SU-DHL-6 (cell line): ENCODE measurements around the gene OTOA.
A peak's percentile ranks its signal among the peaks of the same experiment; 100 is the strongest.
"Not testable (repeated sequence)": the region's sequence is repeated elsewhere in the genome, so short reads cannot be mapped to it uniquely, and the experiment has no call there.

Experiments used
- H2AFZ ChIP-seq: fragments of 200-600 bp; sonication (generic); 2 replicates; pipeline ENCODE4 v1.6.1; 2014; ENCODE audit warnings: low read depth, mild to moderate bottlenecking, moderate library complexity, mixed read lengths, antibody characterized with exemption, low read length; ENCODE audit not compliant: severe bottlenecking
- H3F3A ChIP-seq: fragments of 200-600 bp; shearing (Covaris generic); 2 replicates; pipeline ENCODE4 v1.6.0; 2016; ENCODE audit warnings: antibody characterized with exemption, mild to moderate bottlenecking; ENCODE audit not compliant: insufficient read depth
- H3K27ac ChIP-seq: fragments of 200-600 bp; sonication (generic); 2 replicates; pipeline ENCODE4 v1.5.1; 2016; ENCODE audit warnings: low read depth, mild to moderate bottlenecking, low read length, moderate library complexity, mixed read lengths
- H3K27me3 ChIP-seq: fragments of 200-600 bp; sonication (generic), shearing (Covaris generic); 2 replicates; pipeline ENCODE4 v1.6.0; 2014; ENCODE audit warnings: mild to moderate bottlenecking, low read length
- H3K36me3 ChIP-seq: fragments of 200-600 bp; sonication (generic); 2 replicates; pipeline ENCODE4 v1.6.1; 2014; ENCODE audit warnings: mild to moderate bottlenecking, low read length, mixed read lengths
- H3K4me2 ChIP-seq: fragments of 300-600, 200-600 bp; shearing (Covaris generic), sonication (generic); 2 replicates; pipeline ENCODE4 v1.6.0; 2014; ENCODE audit warnings: low read length, low read depth, mild to moderate bottlenecking; ENCODE audit not compliant: poor library complexity, severe bottlenecking
- H3K4me3 ChIP-seq: fragments of 200-600 bp; sonication (generic); 2 replicates; pipeline ENCODE4 v1.5.1; 2014; ENCODE audit warnings: antibody characterized with exemption, low read length, mild to moderate bottlenecking, mixed read lengths; ENCODE audit not compliant: insufficient read depth, poor library complexity, severe bottlenecking
- H3K79me2 ChIP-seq: fragments of 200-600 bp; sonication (generic); 2 replicates; pipeline ENCODE4 v1.6.1; 2014; ENCODE audit warnings: mild to moderate bottlenecking, low read length, moderate library complexity; ENCODE audit not compliant: insufficient read depth
- H3K9ac ChIP-seq: fragments of 200-600 bp; sonication (generic); 2 replicates; pipeline ENCODE4 v1.7.0; 2014; ENCODE audit warnings: mild to moderate bottlenecking, low read length
- H3K9me2 ChIP-seq: fragments of 200-600 bp; sonication (generic); replicated peaks from 2 replicates; pipeline ENCODE4 v1.6.1; 2014; ENCODE audit warnings: low read length; ENCODE audit not compliant: insufficient read depth
- H3K9me3 ChIP-seq: fragments of 200-600 bp; sonication (generic); 2 replicates; pipeline ENCODE4 v1.6.1; 2014; ENCODE audit warnings: low read length, mixed read lengths; ENCODE audit not compliant: insufficient read depth
- H4K20me1 ChIP-seq: fragments of 200-600 bp; sonication (generic); 2 replicates; pipeline ENCODE4 v1.6.1; 2014; ENCODE audit warnings: low read depth, mild to moderate bottlenecking, antibody characterized with exemption, low read length, moderate library complexity, mixed read lengths
- EZH2phosphoT487 ChIP-seq: fragments of 200-600 bp; sonication (generic), shearing (Covaris generic); conservative IDR thresholded peaks from 2 replicates; pipeline ENCODE4 v1.6.1; 2018; ENCODE audit warnings: mild to moderate bottlenecking, antibody characterized with exemption, low read length, moderate library complexity, mixed read lengths
- TF ChIP-seq, protein P1 (sequence below): fragments of 200-600 bp; sonication (generic); IDR thresholded peaks from one replicate; pipeline ENCODE4 v1.5.1; 2017; ENCODE audit warnings: antibody characterized with exemption, mild to moderate bottlenecking, low read length, moderate library complexity; ENCODE audit not compliant: insufficient read depth, poor library complexity, severe bottlenecking

The OTOA gene

DNA sequence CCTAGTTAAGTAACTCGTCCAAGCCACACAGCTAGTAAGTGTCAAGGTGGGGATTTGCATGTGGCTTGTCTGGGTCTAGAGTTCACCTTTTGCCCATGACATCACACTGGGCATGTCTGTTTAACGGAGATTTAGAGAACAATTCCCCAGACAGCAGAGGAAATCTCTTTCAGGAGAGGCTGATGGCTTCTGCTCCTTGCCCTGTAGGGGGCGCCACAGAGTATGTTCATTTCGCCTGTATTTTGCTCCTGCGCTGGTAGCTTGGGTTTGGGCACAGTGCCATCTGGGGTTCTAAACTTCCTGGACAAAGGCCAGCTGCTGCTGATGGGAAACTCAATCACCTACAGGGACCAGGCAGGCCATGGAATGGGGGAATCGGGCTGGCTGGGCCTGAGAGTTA, 20.4 kb downstream of the OTOA start:
- H3K27me3 ChIP-seq, result no peaks in the 10 kb centered on the region
- H3K36me3 ChIP-seq, result no peaks in the 10 kb centered on the region
- no peaks in the 10 kb centered on the region for H4K20me1 ChIP-seq
- H3K4me2 ChIP-seq, result no peak overlapping the region
- no peak overlapping the region for H3K4me3 ChIP-seq
- no peaks in the 10 kb centered on the region for H3K9me2 ChIP-seq
- H3K79me2 ChIP-seq, result no peaks in the 10 kb centered on the region
- no peak for TF ChIP-seq EZH2phosphoT487
- TF ChIP-seq, protein P1, sequence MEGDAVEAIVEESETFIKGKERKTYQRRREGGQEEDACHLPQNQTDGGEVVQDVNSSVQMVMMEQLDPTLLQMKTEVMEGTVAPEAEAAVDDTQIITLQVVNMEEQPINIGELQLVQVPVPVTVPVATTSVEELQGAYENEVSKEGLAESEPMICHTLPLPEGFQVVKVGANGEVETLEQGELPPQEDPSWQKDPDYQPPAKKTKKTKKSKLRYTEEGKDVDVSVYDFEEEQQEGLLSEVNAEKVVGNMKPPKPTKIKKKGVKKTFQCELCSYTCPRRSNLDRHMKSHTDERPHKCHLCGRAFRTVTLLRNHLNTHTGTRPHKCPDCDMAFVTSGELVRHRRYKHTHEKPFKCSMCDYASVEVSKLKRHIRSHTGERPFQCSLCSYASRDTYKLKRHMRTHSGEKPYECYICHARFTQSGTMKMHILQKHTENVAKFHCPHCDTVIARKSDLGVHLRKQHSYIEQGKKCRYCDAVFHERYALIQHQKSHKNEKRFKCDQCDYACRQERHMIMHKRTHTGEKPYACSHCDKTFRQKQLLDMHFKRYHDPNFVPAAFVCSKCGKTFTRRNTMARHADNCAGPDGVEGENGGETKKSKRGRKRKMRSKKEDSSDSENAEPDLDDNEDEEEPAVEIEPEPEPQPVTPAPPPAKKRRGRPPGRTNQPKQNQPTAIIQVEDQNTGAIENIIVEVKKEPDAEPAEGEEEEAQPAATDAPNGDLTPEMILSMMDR, result peak; percentile 84
- no peak overlapping the region for H3K27ac ChIP-seq
- no peaks in the 10 kb centered on the region for H3F3A ChIP-seq
- H3K9ac ChIP-seq, result no peak overlapping the region
- H3K9me3 ChIP-seq, result no peaks in the 10 kb centered on the region
- H2AFZ ChIP-seq, result no peak overlapping the region

DNA sequence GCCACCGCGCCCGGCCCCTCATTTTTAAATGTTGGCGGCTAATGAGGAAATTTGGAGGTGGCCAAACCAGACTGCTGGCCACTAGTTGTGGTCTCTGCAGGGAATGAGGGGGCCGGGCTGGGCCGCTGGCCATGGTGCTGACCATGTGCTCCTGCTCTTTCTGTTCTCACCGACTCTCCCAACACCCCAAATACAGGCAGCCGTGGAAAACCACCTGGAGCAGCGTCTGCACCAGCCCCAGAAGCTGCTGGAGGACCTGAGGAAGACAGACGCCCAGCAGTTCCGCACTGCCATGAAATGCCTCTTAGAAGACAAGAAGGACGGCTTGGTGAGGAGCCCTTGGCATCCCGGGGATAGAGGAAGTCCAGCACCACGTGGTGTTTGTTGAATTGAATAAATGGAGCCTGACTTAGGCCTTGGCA, 21.3 kb downstream of the OTOA start:
- Histone ChIP-seq H3K9me2 (no peaks in the 10 kb centered on the region), H3K27ac (no peak overlapping the region), H3K4me3 (no peak overlapping the region), H3K27me3 (no peaks in the 10 kb centered on the region), H3K9ac (no peak overlapping the region), H4K20me1 (no peaks in the 10 kb centered on the region), H3K4me2 (no peak overlapping the region), H3F3A (no peaks in the 10 kb centered on the region), H3K9me3 (no peaks in the 10 kb centered on the region), H3K79me2 (no peaks in the 10 kb centered on the region), H2AFZ (no peak overlapping the region), H3K36me3 (no peaks in the 10 kb centered on the region)
- TF ChIP-seq, protein P1, result no peak
- TF ChIP-seq EZH2phosphoT487, result no peak

DNA sequence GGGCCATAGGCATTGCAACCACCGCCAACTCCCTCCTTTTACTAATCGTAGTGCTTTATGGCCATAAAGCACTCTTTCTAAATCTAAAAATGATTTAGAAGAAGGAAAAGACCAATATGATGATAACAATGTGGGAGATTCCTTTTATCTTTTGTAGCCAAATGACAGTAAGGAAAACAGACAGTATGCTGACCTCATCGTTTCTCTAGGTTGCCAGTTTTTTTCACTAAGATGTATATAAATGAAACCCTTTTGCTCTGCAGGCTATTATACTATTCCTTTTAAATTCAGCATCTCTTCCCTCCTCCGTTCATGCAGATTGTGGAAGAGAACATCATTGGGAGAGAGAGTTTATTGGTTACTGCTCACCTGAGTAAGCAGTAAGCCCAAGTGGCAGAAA, 25.3 kb downstream of the OTOA start:
- Histone ChIP-seq H3F3A (no peaks in the 10 kb centered on the region), H3K9me2 (no peaks in the 10 kb centered on the region), H3K79me2 (no peaks in the 10 kb centered on the region), H3K4me3 (no peak overlapping the region), H4K20me1 (no peaks in the 10 kb centered on the region), H3K27me3 (no peaks in the 10 kb centered on the region), H3K9me3 (no peaks in the 10 kb centered on the region), H3K4me2 (no peak overlapping the region), H3K27ac (no peak overlapping the region), H2AFZ (no peak overlapping the region), H3K9ac (no peak overlapping the region), H3K36me3 (no peaks in the 10 kb centered on the region)
- TF ChIP-seq, protein P1, result no peak
- TF ChIP-seq EZH2phosphoT487, result no peak

DNA sequence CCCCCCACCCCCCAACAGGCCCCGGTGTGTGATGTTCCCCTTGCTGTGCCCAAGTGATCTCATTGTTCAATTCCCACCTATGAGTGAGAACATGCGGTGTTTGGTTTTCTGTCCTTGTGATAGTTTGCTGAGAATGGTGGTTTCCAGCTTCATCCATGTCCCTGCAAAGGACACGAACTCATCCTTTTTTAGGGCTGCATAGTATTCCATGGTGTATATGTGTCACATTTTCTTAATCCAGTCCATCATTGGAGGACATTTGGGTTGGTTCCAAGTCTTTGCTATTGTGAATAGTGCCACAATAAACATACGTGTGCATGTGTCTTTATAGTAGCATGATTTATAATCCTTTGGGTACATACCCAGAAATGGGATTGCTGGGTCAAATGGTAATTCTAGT, 27.2 kb downstream of the OTOA start:
- not testable (repeated sequence) for H3K79me2 ChIP-seq, H3K4me3 ChIP-seq, H3K36me3 ChIP-seq, H3K27me3 ChIP-seq, H4K20me1 ChIP-seq, H3K27ac ChIP-seq, H2AFZ ChIP-seq, H3K9me2 ChIP-seq, H3K4me2 ChIP-seq, H3F3A ChIP-seq, H3K9me3 ChIP-seq, H3K9ac ChIP-seq
